ENCODE measurements around the gene CSPG4.
"Not testable (repeated sequence)": the region's sequence is repeated elsewhere in the genome, so short reads cannot be mapped to it uniquely, and the experiment has no call there.

CSPG4 gene

DNA sequence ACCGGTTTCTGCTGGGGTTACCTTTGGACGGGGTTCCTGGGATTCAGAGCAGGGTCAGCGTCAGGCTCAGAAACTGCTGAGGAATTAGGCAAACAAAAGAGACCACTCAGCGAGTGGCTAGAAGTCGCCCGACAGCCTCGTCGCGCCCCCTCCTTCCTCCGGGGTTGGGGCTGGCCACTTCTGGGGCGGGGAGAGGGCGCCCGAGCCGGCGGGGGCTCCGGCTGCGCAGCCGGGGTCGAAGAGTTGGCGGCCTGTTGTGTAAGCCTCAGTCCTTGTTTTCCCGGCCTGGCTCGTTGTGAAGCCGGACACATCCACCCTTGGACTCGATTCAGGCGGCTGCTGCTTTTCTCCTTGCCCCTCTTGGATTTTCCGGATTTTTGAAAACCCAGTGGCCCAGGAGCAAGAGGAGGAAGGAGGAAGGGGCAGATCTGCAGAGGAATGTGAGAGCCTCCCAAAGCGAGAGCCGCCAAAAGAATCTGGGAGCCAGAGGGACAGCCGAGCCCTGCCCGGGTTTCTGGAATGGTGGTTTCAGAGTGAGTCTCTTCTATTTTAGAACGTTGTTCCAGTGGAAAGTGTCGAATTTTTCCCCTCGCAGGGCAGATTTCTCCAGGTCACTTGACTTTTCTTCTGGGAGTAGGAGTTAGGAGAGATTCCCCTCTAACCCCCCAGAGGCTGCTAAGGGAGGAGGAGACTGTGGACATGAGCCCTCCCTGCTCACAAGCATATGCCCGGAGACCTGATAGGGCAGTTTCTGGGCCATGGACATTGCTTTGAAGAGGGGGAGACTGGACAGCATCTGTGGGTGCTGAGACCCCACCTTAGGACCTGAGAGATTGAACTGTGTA, 64.3 kb downstream of the CSPG4 start:
- no peak for DNase-seq (ENCODE audit: low read depth in 3 of 3)

DNA sequence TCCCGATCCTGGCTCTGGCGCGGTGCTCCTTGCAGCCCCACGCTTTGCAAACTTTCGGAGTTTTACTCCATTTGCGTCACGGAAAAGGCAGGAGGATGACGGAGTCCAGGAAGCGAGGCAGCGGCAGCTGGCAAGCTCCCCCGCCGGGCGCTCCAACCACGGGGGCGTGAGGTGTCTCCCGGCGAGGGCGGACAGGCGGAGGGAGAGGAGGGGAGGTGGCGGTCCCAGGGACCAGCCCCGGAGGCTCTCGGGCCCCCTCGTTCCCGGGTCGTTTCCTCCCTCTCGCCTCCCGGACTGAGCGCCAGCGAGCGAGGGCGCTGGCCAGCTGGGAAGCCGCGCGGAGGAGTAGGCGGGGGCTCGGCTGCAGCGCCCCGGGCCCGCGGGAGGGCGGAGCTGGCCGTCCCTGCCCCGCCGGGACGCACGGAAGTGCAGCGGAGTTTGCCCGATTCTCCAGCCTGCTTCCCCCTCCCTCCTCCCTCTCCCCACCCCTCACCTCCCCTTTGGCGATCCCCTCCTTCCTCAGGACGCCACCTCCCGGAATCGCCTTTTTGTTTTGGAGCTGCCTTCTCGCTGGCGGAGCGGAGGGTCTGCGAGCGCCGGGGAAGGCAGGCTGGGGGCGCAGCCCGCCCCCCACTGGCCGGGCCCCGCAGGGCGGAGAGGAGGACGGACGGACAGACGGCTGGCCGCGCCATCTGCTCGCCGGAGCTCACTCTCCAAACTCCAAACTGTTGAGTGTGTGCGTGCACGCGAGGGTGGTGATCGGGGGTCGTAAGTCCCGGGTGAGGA, 65.1 kb downstream of the CSPG4 start, which contains the start of gene SNX33:
SNX33 (plus strand) TSS at position 543 of the 786 bp plus-strand sequence. CDS start 1,191 bp downstream, outside the sequence.
- peak in 2 of 3 experiments; percentile 27 to 67 for DNase-seq (ENCODE audit: low read depth in 3 of 3)

DNA sequence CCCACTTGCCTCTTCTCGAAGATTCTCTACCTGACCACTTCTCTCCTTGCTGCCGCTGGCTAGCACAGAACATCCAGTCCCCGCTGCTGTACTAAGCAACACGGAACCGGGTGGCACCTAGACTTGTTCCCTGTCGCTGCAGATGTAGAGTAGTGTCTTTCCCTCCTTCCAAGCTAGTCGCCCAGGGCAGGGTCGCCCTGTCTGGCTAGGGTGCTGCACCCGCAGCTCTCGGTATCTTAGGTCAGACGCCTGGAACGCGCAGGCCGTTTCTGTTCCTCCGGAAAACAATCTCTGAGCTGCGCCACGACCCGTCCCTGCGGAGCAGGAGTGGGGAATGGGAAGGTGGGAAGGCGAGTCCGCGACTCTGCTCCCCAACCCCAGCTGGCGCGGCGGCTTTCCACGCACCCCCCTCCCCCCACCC, 65.7 kb downstream of the CSPG4 start:
- DNase-seq (ENCODE audit: low read depth in 3 of 3): no peak

DNA sequence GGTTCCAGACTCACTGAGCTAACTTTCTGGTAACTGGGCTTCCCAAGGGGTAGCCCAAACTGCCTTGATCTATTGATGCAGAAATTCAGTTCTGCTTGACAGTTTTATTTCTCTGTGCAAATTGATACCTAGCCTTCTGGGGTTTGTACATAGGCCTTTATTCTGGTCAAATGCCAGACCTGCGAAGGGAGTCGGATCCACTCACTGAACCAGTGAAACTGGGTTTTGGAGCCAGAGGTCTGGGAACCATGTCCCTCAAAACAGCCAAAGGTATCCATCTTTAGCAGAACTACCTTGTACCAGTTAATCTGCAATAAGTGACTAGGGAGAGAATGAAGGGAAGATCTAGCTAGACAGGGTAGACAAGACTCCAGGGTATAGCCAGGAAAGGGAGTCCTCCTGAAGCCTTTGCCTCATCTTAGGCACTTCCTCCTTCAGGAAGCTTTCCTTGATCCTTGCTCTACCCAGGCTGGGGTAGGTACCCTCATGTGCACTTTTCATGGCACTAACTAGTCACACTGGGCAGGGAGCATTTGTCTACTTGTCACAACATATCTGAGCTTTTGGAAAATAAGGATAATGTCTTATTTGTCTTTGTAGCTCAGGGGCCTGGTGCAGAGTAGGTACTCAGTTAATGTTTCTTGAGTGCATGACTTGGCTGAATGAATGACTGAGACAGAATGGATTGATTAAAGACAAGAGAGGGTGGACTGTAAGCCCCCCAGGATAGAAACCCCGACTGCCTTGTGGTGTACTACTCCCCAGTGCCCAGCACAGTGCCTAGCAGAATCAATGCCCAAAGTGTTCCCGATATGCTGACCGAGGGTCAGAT, 66.3 kb downstream of the CSPG4 start:
- DNase-seq (ENCODE audit: low read depth in 3 of 3): no peak

DNA sequence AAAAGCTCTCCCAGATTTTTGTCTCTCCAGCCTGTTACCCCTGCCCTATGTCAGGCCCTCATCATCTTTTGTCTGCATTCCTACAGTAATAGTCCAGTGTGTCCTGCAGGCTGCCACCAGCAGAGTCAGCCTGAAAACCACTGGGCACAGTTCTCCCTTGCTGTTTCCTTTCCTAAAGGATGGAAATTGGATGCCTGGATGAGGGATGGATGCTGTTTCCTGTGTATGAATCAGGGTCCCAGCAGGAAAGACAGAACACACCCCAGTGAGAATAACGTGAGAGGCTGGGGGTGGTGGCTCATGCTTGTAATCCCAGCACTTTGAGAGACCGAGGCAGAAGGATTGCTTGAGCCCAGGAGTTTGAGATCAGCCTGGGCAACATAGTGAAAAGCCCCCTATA, 68.3 kb downstream of the CSPG4 start:
- DNase-seq (ENCODE audit: low read depth in 3 of 3): no peak

DNA sequence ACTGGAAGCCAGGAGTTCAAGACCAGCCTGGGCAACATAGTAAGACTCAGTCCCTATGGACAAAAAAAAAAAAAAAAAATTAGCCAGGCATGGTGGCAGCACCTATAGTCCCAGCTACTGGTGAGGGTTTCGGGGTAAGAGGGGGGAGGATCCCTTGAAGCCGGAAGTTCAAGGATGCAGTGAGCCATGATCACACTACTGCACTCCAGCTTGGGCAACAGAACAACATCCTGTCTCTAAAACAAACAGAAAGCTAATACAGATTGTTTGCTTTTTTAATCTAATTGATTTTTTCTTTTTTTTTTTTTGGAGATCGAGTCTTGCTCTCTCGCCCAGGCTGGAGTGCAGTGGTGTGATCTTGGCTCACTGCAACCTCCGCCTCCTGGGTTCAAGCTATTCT, 71.0 kb downstream of the CSPG4 start:
- DNase-seq (ENCODE audit: low read depth in 3 of 3): no peak

DNA sequence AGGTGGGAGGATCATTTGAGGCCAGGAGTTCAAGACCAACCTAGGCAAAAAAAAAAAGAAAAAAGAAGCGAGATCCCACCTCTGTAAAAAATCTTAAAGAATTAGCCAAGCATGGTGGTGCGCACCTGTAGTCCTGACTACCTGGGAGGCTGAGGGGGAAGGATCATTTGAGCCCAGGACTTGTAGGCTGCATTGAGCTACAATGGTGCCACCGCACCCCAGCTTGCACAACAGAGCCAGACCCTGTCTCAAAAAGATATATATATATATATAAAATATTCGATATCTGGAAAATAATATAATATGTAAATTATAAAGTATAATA, 71.5 kb downstream of the CSPG4 start:
- no peak for DNase-seq (ENCODE audit: low read depth in 3 of 3)

DNA sequence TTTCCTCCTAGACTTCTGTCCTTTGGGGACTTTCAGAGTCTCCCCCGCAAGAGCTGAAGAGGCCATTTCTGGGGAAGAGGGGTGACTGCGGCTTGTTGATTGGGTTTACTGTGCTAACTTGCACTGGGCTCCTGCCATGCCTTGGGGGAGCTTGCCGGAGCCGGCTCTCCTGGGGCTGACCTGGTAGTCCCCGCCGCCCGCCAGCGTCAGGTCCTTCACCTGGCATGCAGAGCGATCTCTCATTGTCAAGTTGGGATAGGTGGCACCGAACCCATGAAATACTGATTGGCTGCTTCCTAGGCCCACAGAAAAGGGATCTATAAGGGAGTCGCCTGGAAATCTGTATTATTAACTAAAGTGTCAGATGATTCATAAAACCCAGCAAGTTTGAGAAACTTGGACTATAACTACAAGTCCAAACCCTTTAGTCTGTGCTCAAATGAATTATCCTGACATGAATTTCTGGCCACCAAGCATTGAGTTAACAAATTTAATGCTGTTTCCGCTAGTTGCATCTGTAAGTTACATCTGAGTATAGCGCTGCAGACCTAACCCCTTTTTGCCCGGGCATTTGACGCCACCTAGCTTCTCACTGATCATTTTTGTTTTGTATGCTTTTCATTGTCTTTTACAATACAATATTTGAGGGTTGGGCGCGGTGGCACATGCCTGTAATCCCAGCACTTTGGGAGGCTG, 72.0 kb downstream of the CSPG4 start:
- peak in 1 of 3 experiments; percentile 46 for DNase-seq (ENCODE audit: low read depth in 3 of 3)

DNA sequence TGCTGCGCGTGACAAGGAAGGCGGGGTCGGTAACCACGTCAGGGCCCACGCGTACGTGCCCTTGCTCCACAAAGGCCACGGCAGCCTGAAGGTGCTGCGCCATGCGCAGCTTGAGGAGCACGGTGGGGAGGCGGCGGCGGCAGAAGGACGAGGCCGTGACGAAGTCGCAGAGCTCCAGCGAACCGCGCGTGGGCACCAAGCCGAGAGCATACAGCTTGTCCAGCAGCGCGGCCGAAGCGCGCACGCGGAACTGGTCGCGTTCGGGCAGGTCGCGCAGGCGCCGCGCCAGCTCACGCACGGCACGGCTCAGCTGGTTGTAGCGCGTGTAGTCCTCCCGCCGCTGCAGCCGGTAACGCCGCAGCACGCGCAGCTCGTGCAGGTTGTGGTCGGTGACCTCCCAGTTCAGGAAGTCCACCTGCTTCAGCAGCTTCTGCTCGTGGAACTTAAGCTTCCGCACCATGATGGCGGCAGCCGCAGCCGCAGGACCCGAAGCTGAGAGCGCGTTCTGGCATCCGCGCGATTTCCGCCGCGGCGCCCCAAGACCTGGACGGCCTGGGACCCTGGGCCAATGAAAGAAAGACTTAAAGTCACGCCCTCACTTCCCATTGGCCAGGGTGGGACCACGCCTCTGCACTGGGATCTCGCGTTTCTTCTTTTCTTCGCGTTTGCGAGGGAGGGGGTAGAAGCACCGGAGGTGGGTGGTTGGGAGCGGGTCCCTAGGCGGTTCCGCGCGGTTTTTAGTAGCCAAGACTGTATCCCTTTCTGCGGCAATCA, 72.8 kb downstream of the CSPG4 start, which contains the start of gene IMP3:
IMP3 (minus strand) TSS at position 516 of the 774 bp plus-strand sequence; CDS start at position 460, 56 bp downstream.
- peak; percentile 83 to 92 (median 89) for DNase-seq (ENCODE audit: low read depth in 3 of 3)

DNA sequence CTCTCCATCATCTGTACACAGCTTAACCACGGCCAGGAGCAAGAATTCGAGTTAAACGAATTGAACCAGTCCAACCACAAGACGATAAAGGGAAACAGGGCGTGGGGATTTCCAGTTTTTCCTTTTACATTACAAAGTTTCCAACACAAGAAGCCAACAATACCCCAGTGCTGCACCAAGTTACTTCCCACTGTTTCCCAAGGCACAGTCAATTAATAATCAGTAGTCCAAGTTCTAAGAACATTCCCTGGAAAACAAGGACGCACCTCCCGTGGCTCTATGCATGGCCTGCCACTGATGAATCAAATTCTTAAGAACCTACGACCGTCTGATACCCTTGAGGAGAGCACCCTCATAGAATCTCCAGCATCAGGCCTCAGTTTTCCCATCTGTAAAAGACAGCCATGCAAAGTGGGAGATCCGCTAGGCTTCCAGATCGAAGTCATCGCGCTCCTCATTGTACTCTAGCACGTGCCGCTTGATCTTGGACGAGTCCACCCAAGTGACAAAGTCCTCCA, 73.4 kb downstream of the CSPG4 start:
- DNase-seq (ENCODE audit: low read depth in 3 of 3): no peak

DNA sequence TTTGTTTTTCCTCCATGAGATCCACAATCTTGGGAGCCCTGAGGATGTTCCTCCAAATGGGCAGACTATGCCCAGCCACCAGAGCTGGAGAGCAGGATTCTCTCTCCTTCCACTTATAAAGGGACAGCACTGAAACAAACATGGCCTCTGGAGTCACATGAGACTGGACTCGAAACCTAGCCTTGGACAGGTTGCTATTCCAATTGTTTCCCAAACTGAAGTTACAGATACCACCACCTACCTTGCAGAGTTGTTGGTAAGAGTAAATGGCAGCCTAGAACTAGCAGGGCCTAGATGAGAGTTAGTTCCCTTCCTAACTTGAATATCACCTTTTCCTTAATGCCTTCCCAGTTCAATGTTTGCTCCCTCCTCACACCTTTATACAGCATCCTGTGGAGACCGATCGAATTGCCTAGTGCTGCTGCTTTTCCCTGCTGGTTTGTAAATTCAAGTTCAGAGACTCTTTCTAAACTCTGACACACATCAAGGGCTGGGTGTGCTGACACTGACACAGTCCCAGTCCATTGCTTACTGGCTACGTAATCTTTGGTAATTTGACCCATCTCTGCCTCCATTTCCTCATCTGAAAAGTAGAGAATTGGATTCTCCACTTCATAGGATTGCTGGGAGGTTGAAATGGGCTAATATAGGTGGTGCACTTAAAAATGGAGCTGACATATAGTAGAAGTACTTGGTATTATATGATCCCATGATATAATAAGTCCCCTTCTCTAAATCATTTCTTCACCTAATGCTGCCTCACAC, 75.2 kb downstream of the CSPG4 start:
- DNase-seq (ENCODE audit: low read depth in 3 of 3): no peak

DNA sequence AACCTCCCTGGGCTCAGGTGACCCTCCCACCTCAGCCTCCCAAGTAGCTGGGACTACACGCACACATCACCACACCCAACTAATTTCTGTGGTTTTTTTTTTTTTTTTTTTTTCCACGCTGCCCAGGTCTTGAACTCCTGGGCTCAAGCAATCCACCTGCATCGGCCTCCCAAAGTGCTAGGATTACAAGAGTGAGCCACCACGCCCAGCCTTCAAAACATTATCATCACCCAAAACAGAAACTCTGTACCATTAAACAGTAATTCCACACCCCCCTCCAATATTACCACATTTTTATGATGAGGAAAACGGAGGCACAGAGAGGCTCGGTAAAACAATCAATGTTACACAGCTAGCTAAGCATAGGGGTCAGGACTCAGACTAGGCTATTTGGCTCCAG, 76.6 kb downstream of the CSPG4 start:
- DNase-seq (ENCODE audit: low read depth in 3 of 3): no peak

DNA sequence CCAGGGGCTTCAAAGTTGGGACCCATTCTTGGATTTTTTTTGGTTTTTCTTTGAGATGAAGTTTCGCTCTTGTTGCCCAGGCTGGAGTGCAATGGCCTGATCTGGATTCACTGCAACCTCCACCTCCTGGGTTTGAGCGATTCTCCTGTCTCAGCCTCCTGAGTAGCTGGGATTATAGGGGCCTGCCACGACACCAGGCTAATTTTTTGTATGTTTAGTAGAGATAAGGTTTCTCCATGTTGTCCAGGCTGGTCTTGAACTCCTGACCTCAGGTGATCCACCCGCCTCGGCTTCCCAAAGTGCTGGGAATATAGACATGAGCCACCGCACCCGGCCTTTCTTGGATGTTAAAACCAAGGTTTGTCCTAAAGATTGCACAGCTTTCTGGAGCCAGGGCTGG, 78.7 kb downstream of the CSPG4 start:
- not testable (repeated sequence) for DNase-seq (ENCODE audit: low read depth in 3 of 3)

DNA sequence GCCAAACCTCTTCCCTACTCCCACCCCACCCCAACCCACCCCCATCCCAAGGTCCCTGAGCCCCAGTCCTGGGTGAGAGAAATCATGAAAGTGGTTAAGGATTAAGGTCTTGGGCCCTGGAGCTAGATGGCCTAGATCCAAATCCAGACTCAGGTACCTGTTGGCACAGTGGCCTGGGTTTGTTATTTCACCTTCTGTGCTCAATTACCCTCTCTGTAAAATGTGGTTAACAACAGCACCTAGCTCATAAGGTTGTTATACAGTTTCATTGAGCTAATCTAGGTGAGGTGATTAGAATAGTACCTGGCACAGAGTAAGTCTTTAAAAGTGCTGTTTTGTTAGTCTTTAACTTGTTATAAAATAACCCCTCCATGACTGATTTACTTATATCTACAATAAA, 80.7 kb downstream of the CSPG4 start:
- DNase-seq (ENCODE audit: low read depth in 3 of 3): no peak

DNA sequence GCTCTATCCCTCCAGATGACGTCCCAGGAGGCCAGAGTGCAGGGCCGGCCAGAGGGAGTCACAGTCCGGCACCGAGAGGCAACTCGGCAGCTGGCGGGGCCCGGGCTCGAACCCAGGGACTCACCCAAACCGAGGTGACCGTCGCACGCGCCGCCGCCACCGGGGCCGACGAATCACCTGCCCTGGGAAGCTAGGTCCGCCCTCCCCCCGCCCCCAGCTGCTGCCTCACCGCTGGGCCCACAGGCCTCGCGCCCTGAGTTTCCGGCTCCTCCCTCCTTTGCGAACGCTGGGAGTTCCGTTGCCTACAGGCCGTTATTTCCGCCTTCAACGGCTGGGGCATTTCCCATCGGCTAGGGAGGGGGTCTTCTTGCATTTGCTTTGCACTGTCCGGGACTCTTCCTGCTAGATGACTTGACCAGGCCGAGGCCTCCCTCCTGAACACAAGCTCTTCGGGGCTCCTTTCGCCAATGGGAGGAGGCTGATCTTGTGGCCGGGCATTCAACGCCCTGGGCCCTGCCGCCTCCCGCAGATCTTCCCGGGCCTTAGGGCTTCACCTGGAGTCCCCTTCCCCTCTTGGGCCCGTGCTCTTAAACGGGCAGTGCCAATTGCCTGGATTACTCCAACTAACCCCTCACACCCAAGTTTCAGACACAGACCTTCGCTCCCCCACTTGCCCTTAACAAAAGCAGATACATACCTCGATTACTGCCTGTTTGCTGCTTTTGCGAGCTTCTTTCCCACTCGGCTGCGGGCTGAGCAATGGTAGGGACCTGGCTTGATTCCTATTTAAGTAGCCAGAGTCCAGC, 86.9 kb downstream of the CSPG4 start, which contains the start of gene SNUPN:
SNUPN (minus strand) TSS at position 184 of the 806 bp plus-strand sequence. CDS start 4,674 bp downstream, outside the sequence.
- DNase-seq (ENCODE audit: low read depth in 3 of 3): peak; percentile 88 to 95 (median 90)
